Stimulated activated CD8-positive, alpha-beta memory T cell treated with anti-CD3 and anti-CD28 coated beads, Interleukin-15, amount 100 ng/mL, for 1 hour (primary cell): ENCODE data around the gene ARID5B.

Experiments used
- DNase-seq: peaks from one replicate; pipeline ENCODE4 v3.0.0-alpha.2; 2020; ENCODE audit warnings: low read depth

Gene ARID5B

DNA sequence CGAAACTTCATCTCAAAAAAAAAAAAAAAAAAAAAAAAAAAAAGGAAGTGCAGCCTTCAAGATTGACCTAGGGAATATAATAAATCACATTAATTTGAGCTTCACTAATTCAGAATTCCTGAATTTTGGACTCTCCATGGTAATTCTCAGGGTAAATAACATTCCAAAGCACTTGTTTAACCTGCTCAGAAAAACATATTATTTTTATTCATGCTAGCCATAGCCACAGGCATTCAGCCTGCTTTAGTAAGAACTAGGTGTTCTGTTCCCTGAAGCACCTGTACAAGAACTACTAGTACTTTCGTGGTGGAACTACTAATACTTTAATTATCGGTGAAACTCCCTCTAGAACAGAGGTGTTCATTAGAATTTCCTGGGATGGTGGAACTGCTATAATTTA lies 197.8 kb downstream of the ARID5B start:
- no peak for DNase-seq

DNA sequence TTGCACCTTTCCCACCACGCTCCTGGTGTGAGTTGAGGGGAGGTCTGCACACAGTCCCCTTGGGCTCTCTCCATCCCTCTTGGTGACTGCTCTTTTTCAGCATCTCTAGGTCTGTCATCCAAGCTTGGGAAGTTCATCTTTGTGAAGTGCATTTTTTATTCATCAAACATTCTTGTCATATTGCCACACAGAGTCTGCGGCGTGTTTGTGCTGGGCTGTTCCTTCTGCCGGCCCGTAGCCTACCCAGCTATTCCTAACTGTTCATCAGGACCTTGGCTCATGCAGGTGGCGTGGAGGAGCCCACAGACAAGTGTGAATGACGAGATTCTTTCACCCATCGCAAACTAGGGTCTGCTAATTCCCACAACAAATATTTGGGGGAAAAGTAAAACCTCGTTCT lies 202.4 kb downstream of the ARID5B start:
- no peak for DNase-seq

DNA sequence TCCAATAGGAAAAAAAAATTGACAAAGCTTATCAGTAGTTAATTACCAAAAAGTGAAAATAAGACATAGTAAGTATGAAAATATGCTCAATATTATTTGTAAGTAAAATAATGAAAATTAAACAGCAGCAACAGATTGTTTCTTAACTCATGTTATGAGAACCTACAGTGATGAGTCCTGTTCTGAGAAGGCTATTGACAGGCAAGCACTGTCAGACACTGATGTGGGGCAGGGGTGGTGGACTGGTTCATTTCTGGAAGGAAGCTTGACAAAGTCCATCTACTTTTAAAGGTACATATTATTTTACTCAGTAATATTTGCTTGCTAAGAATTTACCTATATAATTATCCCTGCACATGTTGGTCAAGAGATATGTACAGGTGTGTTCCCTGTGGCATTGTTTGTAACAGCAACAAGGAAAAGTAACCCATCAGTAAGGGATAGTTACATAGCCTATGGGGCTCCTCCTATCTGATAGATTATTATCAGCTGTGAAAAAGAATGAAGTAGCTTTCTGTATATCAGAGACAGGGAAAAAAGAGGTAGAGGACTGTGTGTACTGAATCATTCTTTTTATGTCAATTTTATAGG lies 205.5 kb downstream of the ARID5B start:
- DNase-seq, result no peak

DNA sequence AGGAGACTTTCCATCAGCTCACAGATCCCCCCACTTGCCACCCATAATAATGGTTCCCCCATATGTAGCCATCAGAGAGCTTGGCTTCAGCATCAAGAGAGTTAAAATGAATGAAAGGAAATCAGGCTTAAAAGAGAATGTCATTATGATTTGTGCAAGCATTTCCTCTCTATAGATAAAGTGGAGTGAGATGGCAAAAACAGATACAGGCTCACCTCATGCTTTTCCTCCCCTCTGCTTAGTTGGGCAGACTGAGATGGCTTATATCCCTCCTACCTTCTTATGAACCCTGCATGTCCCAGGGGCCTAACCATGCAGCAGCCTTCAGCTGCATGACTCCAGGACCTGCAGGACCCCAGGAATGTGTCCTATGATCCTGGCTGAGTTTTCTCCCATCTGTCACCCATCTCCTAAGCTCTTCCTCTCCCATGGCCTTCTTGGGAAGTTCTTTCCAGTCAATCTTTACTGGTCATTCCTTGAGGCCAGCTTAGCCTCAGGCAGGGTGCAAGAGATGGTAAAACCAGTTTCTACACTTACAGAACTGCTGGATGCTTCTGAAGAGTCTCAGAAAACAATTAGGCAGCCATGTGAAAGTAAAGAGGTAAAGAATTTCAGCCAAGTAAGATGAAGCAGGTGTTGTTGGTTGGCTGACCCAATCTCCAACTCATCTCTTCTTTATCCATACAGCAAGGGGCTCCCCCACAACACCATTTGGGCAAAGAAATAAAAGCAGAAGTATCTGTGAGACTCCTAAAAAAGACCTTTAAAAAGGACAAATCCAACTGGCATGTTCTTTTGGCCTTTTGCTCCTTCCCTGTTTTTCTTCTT lies 207.5 kb downstream of the ARID5B start:
- no peak for DNase-seq

DNA sequence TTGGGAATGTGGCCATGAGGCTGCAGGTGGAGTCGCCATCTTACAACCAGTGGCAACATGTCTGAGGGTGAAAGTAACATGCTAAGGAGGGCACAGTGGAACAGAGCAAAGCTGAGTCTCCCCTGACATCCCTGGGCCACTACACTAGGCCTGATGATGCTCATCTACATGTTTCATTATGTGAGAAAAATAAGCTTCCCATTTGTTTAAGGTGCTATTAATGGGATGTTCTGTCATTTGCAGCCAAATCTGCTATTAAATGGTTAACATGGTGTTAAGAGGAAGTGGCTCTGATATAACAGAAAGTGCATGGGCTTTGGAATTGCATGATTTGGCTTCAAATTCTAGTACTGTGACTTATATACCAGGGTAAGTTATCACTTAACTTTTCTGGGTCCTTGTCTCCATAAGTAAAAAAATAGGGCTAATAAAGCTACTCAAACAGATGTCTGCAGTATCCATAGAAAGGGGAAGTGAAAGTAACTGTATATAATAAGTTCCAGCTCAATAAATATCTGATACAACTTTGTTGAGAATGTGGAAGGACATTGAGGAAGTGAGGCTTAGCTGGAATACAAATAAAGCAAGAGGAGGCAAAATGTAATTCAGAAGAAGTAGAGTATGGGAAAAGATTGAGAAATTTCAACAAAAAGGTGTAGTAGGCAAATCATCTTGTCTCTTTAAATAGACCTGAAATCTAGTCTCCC lies 208.2 kb downstream of the ARID5B start:
- no peak for DNase-seq

DNA sequence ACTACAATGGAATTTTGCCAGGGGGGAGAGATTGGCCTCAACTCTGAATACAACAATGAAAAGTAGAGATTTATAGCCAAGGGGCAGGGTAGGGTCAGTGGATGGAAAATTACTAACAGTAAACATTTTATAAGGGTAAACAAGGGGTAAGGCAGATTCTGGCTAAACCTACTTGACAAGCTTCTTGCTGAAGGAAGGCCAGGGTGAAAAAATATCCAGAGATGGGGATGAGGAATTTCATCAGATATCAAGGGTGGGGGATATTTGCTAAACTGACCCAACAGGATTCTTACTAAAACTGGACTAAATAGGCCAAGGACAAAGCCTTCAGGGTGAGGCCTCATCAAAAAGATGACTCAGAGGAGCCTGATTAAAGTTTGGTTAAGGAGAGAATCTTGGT lies 210.8 kb downstream of the ARID5B start:
- DNase-seq, result no peak

DNA sequence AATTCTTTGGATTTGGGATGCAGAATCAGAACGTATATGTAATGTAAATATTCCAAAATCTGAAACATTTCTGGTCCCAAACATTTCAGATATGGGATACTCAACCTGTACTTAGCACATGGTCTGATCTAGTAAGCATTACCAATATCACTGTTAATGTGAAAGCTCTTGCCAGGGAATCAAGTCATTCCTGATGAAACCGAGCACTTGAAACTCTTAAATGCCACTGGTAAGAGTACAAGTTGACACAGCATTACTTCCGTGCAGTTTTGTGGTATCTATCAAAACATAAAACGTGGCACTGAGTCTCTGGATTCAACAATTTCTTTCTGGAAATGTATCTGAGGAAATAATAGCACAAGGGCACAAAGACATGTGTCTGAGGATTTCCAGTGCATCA lies 211.5 kb downstream of the ARID5B start:
- DNase-seq, result no peak

DNA sequence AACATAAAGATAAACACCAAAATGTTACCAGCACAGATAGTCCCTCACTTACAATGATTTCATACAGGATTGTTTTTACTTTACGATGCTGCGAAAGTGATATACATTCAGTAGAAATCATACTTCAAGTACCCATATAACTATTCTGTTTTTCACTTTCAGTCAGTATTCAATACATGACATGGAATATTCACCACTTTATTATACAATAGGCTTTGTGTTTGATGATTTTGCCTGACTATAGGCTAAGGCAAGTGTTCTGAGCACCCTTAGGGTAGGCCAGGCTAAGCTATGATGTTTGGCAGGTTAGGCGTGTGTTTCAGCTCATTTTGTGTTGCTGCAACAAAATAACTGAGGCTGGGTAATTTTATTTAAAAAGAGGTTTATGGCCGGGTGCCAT lies 212.2 kb downstream of the ARID5B start:
- DNase-seq, result no peak

DNA sequence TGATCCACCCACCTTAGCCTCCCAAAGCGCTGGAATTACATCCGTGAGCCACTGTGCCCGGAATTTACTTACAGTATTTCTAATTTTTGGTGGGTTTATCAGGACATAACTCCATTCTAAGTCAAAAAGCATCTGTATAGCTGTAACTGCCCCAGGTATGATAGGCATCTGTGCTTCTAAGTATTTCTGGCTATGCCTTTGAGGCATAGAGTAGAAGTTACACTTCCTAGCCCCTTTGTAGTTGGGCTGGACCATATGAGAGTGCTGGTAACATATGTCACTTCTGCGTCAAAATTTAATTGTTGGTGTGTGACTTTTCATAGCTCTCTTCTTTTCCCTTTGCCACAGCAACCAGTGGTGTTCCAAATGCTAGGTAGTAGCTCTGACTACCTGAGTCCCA lies 213.8 kb downstream of the ARID5B start:
- DNase-seq, result no peak

DNA sequence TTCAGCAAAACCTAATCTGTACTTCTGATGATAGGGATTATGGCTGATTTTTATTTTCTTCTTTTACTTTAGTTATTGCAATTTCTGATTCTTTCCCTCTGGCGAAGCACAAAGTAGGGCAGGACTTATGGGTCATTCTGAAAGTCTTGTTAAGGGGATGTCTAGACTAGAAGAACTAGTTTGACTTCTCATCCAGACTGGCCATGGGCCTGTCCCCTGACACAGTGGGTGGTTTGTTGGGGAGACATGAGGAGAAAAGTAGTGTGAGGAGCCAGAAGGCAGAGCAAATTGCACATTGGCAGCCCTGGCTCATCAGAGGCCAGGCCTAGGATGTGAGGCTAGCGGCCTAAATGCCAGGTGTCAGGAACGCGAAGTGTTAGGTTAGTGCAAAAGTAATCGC lies 214.3 kb downstream of the ARID5B start:
- no peak for DNase-seq

DNA sequence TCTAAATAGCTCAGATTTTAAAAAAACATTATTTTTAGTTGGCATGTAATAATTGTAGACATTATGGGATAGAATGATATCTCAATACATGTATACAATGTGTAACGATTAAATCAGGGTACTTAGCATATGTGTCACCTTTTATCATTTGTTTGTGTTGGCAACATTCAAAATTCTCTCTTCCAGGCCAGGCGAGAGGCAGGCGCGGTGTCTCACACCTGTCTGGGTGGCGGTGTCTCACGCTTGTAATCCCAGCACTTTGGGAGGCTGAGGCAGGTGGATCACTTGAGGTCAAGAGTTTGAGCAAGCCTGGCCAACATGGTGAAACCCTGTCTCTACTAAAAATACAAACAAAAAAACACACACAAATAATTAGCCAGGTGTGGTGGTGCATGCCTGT lies 215.4 kb downstream of the ARID5B start:
- DNase-seq, result no peak

DNA sequence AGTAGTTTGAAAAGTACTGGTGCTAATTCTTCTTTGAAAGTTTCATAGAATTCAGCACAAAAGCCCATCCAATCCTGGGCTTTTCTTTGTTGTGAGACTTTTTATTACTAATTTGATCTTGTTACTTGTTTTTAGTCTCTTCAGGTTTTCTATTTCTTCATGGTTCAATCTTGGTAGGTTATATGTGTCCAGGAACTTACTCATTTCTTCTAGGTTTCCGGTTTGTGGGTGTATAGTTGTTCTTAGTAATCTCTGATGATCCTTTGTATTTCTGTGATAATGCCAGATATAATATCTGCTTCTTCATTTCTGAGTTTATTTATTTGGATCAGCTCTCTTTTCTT lies 219.7 kb downstream of the ARID5B start:
- no peak for DNase-seq

DNA sequence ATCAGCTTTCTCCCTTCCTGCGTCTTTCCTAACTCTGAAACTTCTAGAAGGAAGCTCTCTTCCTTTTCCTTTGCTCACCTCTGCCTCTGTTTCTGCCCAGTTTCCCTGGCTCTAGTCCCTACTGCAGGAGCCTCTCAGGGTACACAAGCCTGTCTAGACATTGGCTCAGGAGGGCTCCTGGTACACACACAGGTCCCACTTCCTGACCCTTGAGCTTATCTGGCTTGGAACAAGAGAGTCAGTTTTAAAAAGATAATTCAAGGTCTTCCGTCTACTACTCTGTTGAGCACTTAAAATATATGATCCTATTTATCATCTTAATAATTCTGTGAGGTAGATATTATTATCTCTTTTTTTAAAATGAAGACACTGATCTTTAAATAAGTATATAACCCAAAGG lies 226.5 kb downstream of the ARID5B start:
- DNase-seq, result no peak

DNA sequence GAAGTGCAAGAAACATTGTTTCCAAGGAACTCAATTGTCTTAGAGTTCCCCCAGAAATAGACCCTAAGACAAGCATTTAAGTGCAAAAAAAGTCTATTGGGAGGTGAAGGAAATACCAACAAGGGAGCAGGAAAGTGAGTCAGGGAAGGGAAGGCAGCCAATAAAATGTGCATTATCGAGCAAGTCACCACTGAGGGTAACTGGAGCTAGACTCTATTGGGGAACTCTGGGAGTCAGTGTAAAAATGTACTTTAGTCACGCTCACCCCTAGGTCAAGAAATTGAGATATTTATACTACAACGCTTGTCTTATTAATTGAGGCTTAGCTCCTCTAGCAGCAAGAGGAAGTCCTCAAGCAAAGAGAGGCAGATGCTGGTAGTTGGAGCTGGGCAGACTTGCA lies 229.4 kb downstream of the ARID5B start:
- DNase-seq, result no peak

DNA sequence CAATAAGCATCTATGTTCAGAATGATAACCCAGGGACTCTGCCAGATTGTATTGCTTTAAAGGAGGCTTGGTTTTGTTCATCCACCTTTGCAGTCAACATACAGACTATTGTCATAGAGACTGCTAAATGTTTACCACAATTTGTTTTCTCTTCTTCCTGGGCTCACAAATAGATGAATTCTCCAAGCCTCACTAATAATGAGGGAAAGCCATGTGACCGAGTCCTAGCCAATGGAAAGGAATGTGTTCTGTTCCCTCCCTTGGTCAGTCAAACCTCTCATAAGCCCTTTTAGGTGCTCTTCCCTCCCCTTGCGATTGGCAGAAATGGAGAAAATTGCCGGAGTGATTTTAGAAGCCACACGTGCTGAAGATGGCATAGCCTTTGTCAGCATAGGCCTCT lies 230.2 kb downstream of the ARID5B start:
- DNase-seq, result no peak

DNA sequence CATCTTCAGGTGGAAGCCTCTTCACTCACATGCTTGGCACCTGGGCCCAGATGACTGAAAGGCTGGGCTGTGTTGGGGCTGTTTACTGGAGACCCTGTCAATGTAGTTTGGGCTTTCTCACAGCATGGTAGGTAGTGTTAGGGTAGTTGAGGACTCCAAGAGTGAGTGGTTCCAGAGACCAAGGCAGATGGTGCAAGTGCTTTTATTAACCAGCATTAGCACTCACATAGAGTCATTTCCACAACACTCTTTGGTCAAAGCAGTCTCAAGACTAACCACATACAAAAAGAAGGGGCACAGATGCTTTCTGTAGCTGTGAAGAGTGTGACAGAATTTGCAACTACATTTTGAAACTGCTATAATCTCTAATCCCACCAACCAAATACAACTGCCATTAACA lies 232.1 kb downstream of the ARID5B start:
- DNase-seq, result no peak

DNA sequence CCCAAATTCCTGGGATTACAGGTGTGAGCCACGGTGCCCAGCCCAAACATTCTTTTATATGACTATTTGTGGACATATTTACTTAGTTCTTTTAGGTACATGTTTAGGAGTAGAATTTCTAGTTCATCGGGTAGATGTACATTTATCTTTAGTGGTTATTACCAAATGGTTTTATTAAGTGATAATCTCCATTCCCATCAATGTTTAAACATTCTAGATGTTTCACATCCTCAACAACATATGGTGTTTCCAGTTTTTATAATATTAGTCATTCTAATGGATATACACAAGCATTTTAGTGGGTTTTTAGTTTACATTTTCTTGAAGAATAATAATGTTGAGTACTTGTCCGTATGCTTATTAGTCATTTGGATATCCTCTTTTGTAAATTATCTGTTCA lies 235.4 kb downstream of the ARID5B start:
- no peak for DNase-seq
